WTC11 (cell line): ENCODE measurements around the gene RING1. TPM values are rescaled to one million over a fixed set of nuclear protein-coding genes. Genes with fewer than 3 reads are reported as not detected.

ENCODE experiments used
- ATAC-seq: fragments of 200-7000 bp; cut with Tn5 transposase; 2 replicates; pipeline ENCODE4 v1.10.0; 2021; ENCODE audit warnings: mild to moderate bottlenecking, moderate library complexity
- CTCF ChIA-PET: fragments of 300-600 bp; sonication (Branson Sonifier 250); formaldehyde crosslinking; loops from one replicate; lab custom pipeline; 2021; ENCODE audit warnings: antibody characterized with exemption; lab: Charles Lee
- POLR2A ChIA-PET: fragments of 350-600 bp; sonication (Branson Sonifier 250); formaldehyde crosslinking; loops from one replicate; lab custom pipeline; 2021; ENCODE audit warnings: antibody characterized with exemption; lab: Charles Lee
- DNase-seq: peaks from one replicate; pipeline ENCODE4 v3.0.0; 2021; ENCODE audit warnings: low spot score
- H3K27ac Mint-ChIP-seq: 2 replicates; pipeline ENCODE4 v1.8.0; 2021; ENCODE audit warnings: mixed read lengths
- H3K27me3 Mint-ChIP-seq: 2 replicates; pipeline ENCODE4 v1.8.0; 2021; ENCODE audit warnings: low read depth, mild to moderate bottlenecking, moderate library complexity, mixed read lengths
- H3K36me3 Mint-ChIP-seq: 2 replicates; pipeline ENCODE4 v1.8.0; 2021; ENCODE audit warnings: mixed read lengths
- H3K4me1 Mint-ChIP-seq: 2 replicates; pipeline ENCODE4 v1.8.0; 2022; ENCODE audit warnings: mixed read lengths
- H3K4me3 Mint-ChIP-seq: 2 replicates; pipeline ENCODE4 v1.8.0; 2021; ENCODE audit warnings: mild to moderate bottlenecking, moderate library complexity, mixed read lengths
- H3K9me3 Mint-ChIP-seq: 2 replicates; pipeline ENCODE4 v1.8.0; 2021; ENCODE audit warnings: mixed read lengths
- NR2C2 ChIP-seq: sonication (generic); formaldehyde crosslinking; IDR thresholded peaks from 2 replicates; pipeline ENCODE4 v1.8.0; 2022; ENCODE audit warnings: mild to moderate bottlenecking, missing genetic modification reagents
- NR3C1 ChIP-seq: sonication (generic); formaldehyde crosslinking; conservative IDR thresholded peaks from 2 replicates; pipeline ENCODE4 v1.8.1; 2023; ENCODE audit warnings: low read depth, mild to moderate bottlenecking, missing genetic modification reagents
- TP53 ChIP-seq: sonication (generic); formaldehyde crosslinking; IDR thresholded peaks from 2 replicates; pipeline ENCODE4 v1.8.1; 2023; ENCODE audit warnings: mild to moderate bottlenecking, missing genetic modification reagents
- ZNF317 ChIP-seq: sonication (generic); formaldehyde crosslinking; IDR thresholded peaks from 2 replicates; pipeline ENCODE4 v1.8.1; 2023; ENCODE audit warnings: low read depth, mild to moderate bottlenecking, moderate library complexity, missing genetic modification reagents, borderline replicate concordance
- total RNA-seq: library from RNA; stranded (reverse); gene quantifications from 3 replicates; pipeline ENCODE4 v1.2.3, GENCODE V29; 2021
- TF ChIP-seq, protein P1 (sequence below): sonication (generic); formaldehyde crosslinking; IDR thresholded peaks from 2 replicates; pipeline ENCODE4 v1.8.0; 2022; ENCODE audit warnings: mild to moderate bottlenecking, missing genetic modification reagents
- TF ChIP-seq, protein P2 (sequence below): sonication (generic); formaldehyde crosslinking; IDR thresholded peaks from 2 replicates; pipeline ENCODE4 v1.8.1; 2023; ENCODE audit warnings: mild to moderate bottlenecking, missing genetic modification reagents
- TF ChIP-seq, protein P3 (sequence below): sonication (generic); formaldehyde crosslinking; conservative IDR thresholded peaks from 2 replicates; pipeline ENCODE4 v1.8.1; 2023; ENCODE audit warnings: mild to moderate bottlenecking, low read depth, missing genetic modification reagents, moderate library complexity
- TF ChIP-seq, protein P4 (sequence below): fragments of 250-450 bp; sonication (Bioruptor Pico); IDR thresholded peaks from 2 replicates; pipeline ENCODE4 v1.9.0; 2021; ENCODE audit warnings: mild to moderate bottlenecking
- TF ChIP-seq, protein P5 (sequence below): sonication (generic); formaldehyde crosslinking; conservative IDR thresholded peaks from 2 replicates; pipeline ENCODE4 v1.8.1; 2022; ENCODE audit warnings: mild to moderate bottlenecking, missing genetic modification reagents
- TF ChIP-seq, protein P6 (sequence below): fragments of 250-450 bp; sonication (Bioruptor Pico); IDR thresholded peaks from 2 replicates; pipeline ENCODE4 v1.8.0; 2021; ENCODE audit warnings: mild to moderate bottlenecking
- TF ChIP-seq, protein P7 (sequence below): fragments of 250-450 bp; sonication (Bioruptor Pico); IDR thresholded peaks from 2 replicates; pipeline ENCODE4 v1.9.0; 2021; ENCODE audit warnings: mild to moderate bottlenecking, borderline replicate concordance
- TF ChIP-seq, protein P8 (sequence below): fragments of 200-600 bp; IDR thresholded peaks from 2 replicates; pipeline ENCODE4 v1.8.0; 2022; ENCODE audit warnings: antibody characterized with exemption
- TF ChIP-seq, protein P9 (sequence below): fragments of 250-450 bp; sonication (Bioruptor Pico); IDR thresholded peaks from 2 replicates; pipeline ENCODE4 v1.9.0; 2021; ENCODE audit warnings: moderate library complexity, mild to moderate bottlenecking, inconsistent platforms, borderline replicate concordance

Gene RING1
- total RNA-seq, 1 experiment from 2014 or later, result 26.6 TPM

DNA sequence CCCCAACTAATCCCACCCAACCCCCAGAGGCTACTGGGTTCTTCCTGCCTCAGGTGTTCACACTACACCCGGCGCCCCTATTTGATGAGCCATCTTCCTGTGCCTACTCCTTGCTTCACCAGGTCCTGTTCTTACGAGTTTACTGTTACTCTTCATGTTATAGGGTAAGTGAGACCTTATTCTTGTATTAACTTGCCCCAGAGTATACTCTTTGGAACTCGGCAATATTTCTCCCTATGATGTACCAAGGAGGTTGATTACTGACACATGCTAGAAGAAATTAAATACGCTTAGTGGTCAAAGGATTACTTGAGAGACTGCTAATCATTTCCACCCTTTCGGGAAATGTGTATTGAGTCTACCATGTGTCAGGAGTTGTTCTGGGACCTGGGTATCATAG, 8.9 kb downstream of the RING1 start (continued):
- TF ChIP-seq, protein P1, sequence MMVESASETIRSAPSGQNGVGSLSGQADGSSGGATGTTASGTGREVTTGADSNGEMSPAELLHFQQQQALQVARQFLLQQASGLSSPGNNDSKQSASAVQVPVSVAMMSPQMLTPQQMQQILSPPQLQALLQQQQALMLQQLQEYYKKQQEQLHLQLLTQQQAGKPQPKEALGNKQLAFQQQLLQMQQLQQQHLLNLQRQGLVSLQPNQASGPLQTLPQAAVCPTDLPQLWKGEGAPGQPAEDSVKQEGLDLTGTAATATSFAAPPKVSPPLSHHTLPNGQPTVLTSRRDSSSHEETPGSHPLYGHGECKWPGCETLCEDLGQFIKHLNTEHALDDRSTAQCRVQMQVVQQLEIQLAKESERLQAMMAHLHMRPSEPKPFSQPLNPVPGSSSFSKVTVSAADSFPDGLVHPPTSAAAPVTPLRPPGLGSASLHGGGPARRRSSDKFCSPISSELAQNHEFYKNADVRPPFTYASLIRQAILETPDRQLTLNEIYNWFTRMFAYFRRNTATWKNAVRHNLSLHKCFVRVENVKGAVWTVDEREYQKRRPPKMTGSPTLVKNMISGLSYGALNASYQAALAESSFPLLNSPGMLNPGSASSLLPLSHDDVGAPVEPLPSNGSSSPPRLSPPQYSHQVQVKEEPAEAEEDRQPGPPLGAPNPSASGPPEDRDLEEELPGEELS, result no peak

DNA sequence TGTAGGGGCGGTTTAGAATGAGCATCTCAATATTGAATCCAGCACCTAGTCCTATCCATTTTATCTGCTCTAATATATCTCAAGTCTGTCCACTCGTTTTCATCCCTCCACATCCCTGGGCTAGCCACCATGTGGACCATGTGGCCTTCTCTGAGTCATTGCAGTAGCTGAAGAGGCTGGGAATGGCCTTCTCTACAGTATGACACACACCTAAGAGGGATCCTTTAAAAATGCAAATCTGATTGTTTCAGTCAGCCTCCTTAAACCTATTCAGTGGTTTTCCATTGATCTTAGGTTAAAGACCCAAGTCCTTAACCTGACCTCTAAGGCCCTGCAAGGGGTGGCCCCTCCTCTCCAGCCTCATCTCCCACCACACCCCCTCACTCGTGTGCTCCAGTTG, 9.4 kb downstream of the RING1 start:
- no peak overlapping the region for H3K27ac Mint-ChIP-seq

More for the DNA sequence above, 9.4 kb downstream of the RING1 start:
- peaks cover 25% of the 10 kb centered on the region for H3K4me1 Mint-ChIP-seq
- no peak overlapping the region for H3K4me3 Mint-ChIP-seq
- TF ChIP-seq, protein P2, sequence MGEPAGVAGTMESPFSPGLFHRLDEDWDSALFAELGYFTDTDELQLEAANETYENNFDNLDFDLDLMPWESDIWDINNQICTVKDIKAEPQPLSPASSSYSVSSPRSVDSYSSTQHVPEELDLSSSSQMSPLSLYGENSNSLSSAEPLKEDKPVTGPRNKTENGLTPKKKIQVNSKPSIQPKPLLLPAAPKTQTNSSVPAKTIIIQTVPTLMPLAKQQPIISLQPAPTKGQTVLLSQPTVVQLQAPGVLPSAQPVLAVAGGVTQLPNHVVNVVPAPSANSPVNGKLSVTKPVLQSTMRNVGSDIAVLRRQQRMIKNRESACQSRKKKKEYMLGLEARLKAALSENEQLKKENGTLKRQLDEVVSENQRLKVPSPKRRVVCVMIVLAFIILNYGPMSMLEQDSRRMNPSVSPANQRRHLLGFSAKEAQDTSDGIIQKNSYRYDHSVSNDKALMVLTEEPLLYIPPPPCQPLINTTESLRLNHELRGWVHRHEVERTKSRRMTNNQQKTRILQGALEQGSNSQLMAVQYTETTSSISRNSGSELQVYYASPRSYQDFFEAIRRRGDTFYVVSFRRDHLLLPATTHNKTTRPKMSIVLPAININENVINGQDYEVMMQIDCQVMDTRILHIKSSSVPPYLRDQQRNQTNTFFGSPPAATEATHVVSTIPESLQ (CRISPR knock-in tag), result no peak
- TF ChIP-seq, protein P3, sequence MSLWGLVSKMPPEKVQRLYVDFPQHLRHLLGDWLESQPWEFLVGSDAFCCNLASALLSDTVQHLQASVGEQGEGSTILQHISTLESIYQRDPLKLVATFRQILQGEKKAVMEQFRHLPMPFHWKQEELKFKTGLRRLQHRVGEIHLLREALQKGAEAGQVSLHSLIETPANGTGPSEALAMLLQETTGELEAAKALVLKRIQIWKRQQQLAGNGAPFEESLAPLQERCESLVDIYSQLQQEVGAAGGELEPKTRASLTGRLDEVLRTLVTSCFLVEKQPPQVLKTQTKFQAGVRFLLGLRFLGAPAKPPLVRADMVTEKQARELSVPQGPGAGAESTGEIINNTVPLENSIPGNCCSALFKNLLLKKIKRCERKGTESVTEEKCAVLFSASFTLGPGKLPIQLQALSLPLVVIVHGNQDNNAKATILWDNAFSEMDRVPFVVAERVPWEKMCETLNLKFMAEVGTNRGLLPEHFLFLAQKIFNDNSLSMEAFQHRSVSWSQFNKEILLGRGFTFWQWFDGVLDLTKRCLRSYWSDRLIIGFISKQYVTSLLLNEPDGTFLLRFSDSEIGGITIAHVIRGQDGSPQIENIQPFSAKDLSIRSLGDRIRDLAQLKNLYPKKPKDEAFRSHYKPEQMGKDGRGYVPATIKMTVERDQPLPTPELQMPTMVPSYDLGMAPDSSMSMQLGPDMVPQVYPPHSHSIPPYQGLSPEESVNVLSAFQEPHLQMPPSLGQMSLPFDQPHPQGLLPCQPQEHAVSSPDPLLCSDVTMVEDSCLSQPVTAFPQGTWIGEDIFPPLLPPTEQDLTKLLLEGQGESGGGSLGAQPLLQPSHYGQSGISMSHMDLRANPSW (CRISPR knock-in tag), result no peak
- TF ChIP-seq, protein P4, sequence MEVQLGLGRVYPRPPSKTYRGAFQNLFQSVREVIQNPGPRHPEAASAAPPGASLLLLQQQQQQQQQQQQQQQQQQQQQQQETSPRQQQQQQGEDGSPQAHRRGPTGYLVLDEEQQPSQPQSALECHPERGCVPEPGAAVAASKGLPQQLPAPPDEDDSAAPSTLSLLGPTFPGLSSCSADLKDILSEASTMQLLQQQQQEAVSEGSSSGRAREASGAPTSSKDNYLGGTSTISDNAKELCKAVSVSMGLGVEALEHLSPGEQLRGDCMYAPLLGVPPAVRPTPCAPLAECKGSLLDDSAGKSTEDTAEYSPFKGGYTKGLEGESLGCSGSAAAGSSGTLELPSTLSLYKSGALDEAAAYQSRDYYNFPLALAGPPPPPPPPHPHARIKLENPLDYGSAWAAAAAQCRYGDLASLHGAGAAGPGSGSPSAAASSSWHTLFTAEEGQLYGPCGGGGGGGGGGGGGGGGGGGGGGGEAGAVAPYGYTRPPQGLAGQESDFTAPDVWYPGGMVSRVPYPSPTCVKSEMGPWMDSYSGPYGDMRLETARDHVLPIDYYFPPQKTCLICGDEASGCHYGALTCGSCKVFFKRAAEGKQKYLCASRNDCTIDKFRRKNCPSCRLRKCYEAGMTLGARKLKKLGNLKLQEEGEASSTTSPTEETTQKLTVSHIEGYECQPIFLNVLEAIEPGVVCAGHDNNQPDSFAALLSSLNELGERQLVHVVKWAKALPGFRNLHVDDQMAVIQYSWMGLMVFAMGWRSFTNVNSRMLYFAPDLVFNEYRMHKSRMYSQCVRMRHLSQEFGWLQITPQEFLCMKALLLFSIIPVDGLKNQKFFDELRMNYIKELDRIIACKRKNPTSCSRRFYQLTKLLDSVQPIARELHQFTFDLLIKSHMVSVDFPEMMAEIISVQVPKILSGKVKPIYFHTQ, result no peak
- TF ChIP-seq, protein P5, sequence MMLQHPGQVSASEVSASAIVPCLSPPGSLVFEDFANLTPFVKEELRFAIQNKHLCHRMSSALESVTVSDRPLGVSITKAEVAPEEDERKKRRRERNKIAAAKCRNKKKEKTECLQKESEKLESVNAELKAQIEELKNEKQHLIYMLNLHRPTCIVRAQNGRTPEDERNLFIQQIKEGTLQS (CRISPR knock-in tag), result no peak
- TF ChIP-seq, protein P6, sequence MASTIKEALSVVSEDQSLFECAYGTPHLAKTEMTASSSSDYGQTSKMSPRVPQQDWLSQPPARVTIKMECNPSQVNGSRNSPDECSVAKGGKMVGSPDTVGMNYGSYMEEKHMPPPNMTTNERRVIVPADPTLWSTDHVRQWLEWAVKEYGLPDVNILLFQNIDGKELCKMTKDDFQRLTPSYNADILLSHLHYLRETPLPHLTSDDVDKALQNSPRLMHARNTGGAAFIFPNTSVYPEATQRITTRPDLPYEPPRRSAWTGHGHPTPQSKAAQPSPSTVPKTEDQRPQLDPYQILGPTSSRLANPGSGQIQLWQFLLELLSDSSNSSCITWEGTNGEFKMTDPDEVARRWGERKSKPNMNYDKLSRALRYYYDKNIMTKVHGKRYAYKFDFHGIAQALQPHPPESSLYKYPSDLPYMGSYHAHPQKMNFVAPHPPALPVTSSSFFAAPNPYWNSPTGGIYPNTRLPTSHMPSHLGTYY (CRISPR knock-in tag), result no peak
- TF ChIP-seq NR3C1 (CRISPR knock-in tag) (no peak), ZNF317 (CRISPR knock-in tag) (no peak), TP53 (CRISPR knock-in tag) (no peak), NR2C2 (no peak)
- TF ChIP-seq, protein P7, sequence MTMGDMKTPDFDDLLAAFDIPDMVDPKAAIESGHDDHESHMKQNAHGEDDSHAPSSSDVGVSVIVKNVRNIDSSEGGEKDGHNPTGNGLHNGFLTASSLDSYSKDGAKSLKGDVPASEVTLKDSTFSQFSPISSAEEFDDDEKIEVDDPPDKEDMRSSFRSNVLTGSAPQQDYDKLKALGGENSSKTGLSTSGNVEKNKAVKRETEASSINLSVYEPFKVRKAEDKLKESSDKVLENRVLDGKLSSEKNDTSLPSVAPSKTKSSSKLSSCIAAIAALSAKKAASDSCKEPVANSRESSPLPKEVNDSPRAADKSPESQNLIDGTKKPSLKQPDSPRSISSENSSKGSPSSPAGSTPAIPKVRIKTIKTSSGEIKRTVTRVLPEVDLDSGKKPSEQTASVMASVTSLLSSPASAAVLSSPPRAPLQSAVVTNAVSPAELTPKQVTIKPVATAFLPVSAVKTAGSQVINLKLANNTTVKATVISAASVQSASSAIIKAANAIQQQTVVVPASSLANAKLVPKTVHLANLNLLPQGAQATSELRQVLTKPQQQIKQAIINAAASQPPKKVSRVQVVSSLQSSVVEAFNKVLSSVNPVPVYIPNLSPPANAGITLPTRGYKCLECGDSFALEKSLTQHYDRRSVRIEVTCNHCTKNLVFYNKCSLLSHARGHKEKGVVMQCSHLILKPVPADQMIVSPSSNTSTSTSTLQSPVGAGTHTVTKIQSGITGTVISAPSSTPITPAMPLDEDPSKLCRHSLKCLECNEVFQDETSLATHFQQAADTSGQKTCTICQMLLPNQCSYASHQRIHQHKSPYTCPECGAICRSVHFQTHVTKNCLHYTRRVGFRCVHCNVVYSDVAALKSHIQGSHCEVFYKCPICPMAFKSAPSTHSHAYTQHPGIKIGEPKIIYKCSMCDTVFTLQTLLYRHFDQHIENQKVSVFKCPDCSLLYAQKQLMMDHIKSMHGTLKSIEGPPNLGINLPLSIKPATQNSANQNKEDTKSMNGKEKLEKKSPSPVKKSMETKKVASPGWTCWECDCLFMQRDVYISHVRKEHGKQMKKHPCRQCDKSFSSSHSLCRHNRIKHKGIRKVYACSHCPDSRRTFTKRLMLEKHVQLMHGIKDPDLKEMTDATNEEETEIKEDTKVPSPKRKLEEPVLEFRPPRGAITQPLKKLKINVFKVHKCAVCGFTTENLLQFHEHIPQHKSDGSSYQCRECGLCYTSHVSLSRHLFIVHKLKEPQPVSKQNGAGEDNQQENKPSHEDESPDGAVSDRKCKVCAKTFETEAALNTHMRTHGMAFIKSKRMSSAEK (CRISPR knock-in tag), result no peak
- TF ChIP-seq, protein P8, sequence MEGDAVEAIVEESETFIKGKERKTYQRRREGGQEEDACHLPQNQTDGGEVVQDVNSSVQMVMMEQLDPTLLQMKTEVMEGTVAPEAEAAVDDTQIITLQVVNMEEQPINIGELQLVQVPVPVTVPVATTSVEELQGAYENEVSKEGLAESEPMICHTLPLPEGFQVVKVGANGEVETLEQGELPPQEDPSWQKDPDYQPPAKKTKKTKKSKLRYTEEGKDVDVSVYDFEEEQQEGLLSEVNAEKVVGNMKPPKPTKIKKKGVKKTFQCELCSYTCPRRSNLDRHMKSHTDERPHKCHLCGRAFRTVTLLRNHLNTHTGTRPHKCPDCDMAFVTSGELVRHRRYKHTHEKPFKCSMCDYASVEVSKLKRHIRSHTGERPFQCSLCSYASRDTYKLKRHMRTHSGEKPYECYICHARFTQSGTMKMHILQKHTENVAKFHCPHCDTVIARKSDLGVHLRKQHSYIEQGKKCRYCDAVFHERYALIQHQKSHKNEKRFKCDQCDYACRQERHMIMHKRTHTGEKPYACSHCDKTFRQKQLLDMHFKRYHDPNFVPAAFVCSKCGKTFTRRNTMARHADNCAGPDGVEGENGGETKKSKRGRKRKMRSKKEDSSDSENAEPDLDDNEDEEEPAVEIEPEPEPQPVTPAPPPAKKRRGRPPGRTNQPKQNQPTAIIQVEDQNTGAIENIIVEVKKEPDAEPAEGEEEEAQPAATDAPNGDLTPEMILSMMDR, result no peak
- TF ChIP-seq, protein P9, sequence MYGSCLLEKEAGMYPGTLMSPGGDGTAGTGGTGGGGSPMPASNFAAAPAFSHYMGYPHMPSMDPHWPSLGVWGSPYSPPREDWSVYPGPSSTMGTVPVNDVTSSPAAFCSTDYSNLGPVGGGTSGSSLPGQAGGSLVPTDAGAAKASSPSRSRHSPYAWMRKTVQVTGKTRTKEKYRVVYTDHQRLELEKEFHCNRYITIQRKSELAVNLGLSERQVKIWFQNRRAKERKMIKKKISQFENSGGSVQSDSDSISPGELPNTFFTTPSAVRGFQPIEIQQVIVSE, result no peak
- peaks cover 97% of the 10 kb centered on the region for H3K27me3 Mint-ChIP-seq
- ChIA-PET CTCF (interaction anchor here (1.3 to 2.6 kb wide), 2 partner anchors 30 to 91 kb away, joined by 3 to 14 read pairs; no protein-coding TSS in a partner anchor), POLR2A (no interaction called here)
- DNase-seq, result no peak
- no peak for ATAC-seq
- no peaks in the 10 kb centered on the region for H3K36me3 Mint-ChIP-seq
- 0 out of 2 replicates have a peak, but pooled peaks cover 3% of the 10 kb centered on the region for H3K9me3 Mint-ChIP-seq
